Activated CD4-positive, alpha-beta T cell treated with anti-CD3 and anti-CD28 coated beads, Interleukin-2, amount 50 U/mL, for 24 hours (primary cell): ENCODE data around the gene NDUFAF8.

Experiments used
- DNase-seq, 2 donors: peaks; one replicate each; pipeline ENCODE4 v3.0.0-alpha.2; 2020; ENCODE audit warnings: low read depth in 1 of 2, low spot score in 1 of 2

NDUFAF8 gene

GRCh38 chr17:81251709-81252301, 12.7 kb downstream of the NDUFAF8 start:
- no peak for DNase-seq

- no peak for DNase-seq
These were observed 13.3 kb downstream of the NDUFAF8 start for GRCh38 chr17:81252326-81252986.

- no peak for DNase-seq
These were observed 13.8 kb downstream of the NDUFAF8 start for GRCh38 chr17:81252987-81253329.

- DNase-seq: peak; percentile 40 to 42
These were observed 14.4 kb downstream of the NDUFAF8 start for GRCh38 chr17:81253358-81254131.

GRCh38 chr17:81254955-81255717, 16.0 kb downstream of the NDUFAF8 start:
- DNase-seq: no peak

- DNase-seq: no peak
These were observed 17.5 kb downstream of the NDUFAF8 start for GRCh38 chr17:81256616-81257015.

- DNase-seq: no peak
These were observed 18.4 kb downstream of the NDUFAF8 start for GRCh38 chr17:81257533-81257932.

GRCh38 chr17:81258292-81258691, 19.2 kb downstream of the NDUFAF8 start:
- DNase-seq: no peak

GRCh38 chr17:81259058-81259605, 20.0 kb downstream of the NDUFAF8 start:
- DNase-seq: no peak

GRCh38 chr17:81260171-81260570, 21.1 kb downstream of the NDUFAF8 start:
- DNase-seq: no peak

- no peak for DNase-seq
These were observed 21.5 kb downstream of the NDUFAF8 start for GRCh38 chr17:81260641-81261040.

- no peak for DNase-seq
These were observed 22.0 kb downstream of the NDUFAF8 start for GRCh38 chr17:81261096-81261495.

- no peak for DNase-seq
These were observed 22.6 kb downstream of the NDUFAF8 start for GRCh38 chr17:81261582-81262336.

- DNase-seq: no peak
These were observed 24.5 kb downstream of the NDUFAF8 start for GRCh38 chr17:81263371-81264181.

- DNase-seq: no peak
These were observed 25.5 kb downstream of the NDUFAF8 start for GRCh38 chr17:81264640-81265039.

GRCh38 chr17:81265576-81265975, 26.5 kb downstream of the NDUFAF8 start:
- no peak for DNase-seq

GRCh38 chr17:81267390-81268067, 28.4 kb downstream of the NDUFAF8 start:
- no peak for DNase-seq

GRCh38 chr17:81270279-81270678, 31.2 kb downstream of the NDUFAF8 start:
- DNase-seq: no peak

GRCh38 chr17:81271226-81271625, 32.1 kb downstream of the NDUFAF8 start:
- no peak for DNase-seq
